ENCODE data around the gene CD248.
"Not testable (repeated sequence)": the region's sequence is repeated elsewhere in the genome, so short reads cannot be mapped to it uniquely, and the experiment has no call there.

CD248 gene

GRCh38 chr11:66316849-66317251 is at the start of gene CD248:
CD248 (minus strand) TSS chr11:66317044; CDS start chr11:66317027, 17 bp downstream.
- no peak for DNase-seq

GRCh38 chr11:66365711-66366619 is 49.1 kb upstream of the CD248 start:
- no peak for DNase-seq

GRCh38 chr11:66365166-66365565 is 48.3 kb upstream of the CD248 start:
- DNase-seq: no peak

GRCh38 chr11:66363805-66364535 is 47.1 kb upstream of the CD248 start:
- DNase-seq: no peak

GRCh38 chr11:66363187-66363601 is 46.4 kb upstream of the CD248 start:
- no peak for DNase-seq

GRCh38 chr11:66362481-66363147 is 45.8 kb upstream of the CD248 start:
- DNase-seq: no peak

- no peak for DNase-seq
Observed at GRCh38 chr11:66361502-66361941, 44.7 kb upstream of the CD248 start.

GRCh38 chr11:66360406-66361073 is 43.7 kb upstream of the CD248 start:
- DNase-seq: no peak

- DNase-seq: no peak
Observed at GRCh38 chr11:66359662-66360087, 42.8 kb upstream of the CD248 start.

GRCh38 chr11:66350560-66351235 is 33.9 kb upstream of the CD248 start:
- DNase-seq: not testable (repeated sequence)

- no peak for DNase-seq
Observed at GRCh38 chr11:66349084-66349386, 32.2 kb upstream of the CD248 start.

GRCh38 chr11:66347425-66348276 is 30.8 kb upstream of the CD248 start, which contains the start of gene B4GAT1:
B4GAT1 (minus strand) TSS chr11:66347629; CDS start chr11:66347545, 84 bp downstream.
- DNase-seq: peak; percentile 42

GRCh38 chr11:66346476-66347424 is 29.9 kb upstream of the CD248 start:
- no peak for DNase-seq

GRCh38 chr11:66345316-66345649 is 28.4 kb upstream of the CD248 start:
- DNase-seq: no peak

- DNase-seq: peak; percentile 83
Observed at GRCh38 chr11:66344550-66345315, 27.9 kb upstream of the CD248 start, which contains the start of gene BRMS1. BRMS1 (minus strand) TSS chr11:66345104; CDS start chr11:66342234, 2,870 bp downstream.

- DNase-seq: no peak
Observed at GRCh38 chr11:66343176-66343575, 26.3 kb upstream of the CD248 start.

- DNase-seq: no peak
Observed at GRCh38 chr11:66341502-66342126, 24.8 kb upstream of the CD248 start.
